Endothelial cell of umbilical vein (primary cell): ENCODE measurements around the gene ATP6V1B1. TPM values are rescaled to one million over a fixed set of nuclear protein-coding genes. Genes with fewer than 3 reads are reported as not detected.

Experiments
- BruUV-seq: library from RNA; stranded (reverse); fragments of 400-500 nt; replicated peaks from 2 replicates; lab custom pipeline; 2021; lab: Mats Ljungman, UMichigan
- CTCF ChIA-PET: fragments of 300-600, 350-600 bp; sonication (Branson Sonifier 250); formaldehyde crosslinking; loops from one replicate; lab custom pipeline; 2021; ENCODE audit warnings: antibody characterized with exemption, inconsistent platforms; lab: Charles Lee
- POLR2A ChIA-PET: fragments of 300-600, 350-600 bp; sonication (Branson Sonifier 250); formaldehyde crosslinking; loops from one replicate; lab custom pipeline; 2021; ENCODE audit warnings: antibody characterized with exemption, inconsistent platforms; lab: Charles Lee
- DNase-seq: peaks from one replicate; pipeline ENCODE4 v3.0.0-alpha.2; 2011; ENCODE audit warnings: low read depth, low spot score
- FAIRE-seq: peaks from 2 replicates; lab custom pipeline; 2011; peaks lifted over from hg19 to GRCh38; lab: Jason Lieb, UNC
- H2AFZ ChIP-seq: 2 replicates; pipeline ENCODE4 v1.6.0; 2012; ENCODE audit warnings: low read depth, low read length, control low read depth, inconsistent platforms
- H3K27ac ChIP-seq: 2 replicates; pipeline ENCODE4 v1.5.1; 2011; ENCODE audit warnings: low read depth, mild to moderate bottlenecking, control low read depth, low read length, moderate library complexity; ENCODE audit not compliant: insufficient read depth
- H3K27me3 ChIP-seq, 2 experiments: 2 replicates each; pipeline versions ENCODE4 v1.6.0 to v1.6.1; 2011; ENCODE audit warnings: low read length in 2 of 2, mixed read lengths in 1 of 2; ENCODE audit not compliant: control insufficient read depth in 2 of 2, insufficient read depth in 2 of 2
- H3K36me3 ChIP-seq, 2 experiments: 2 replicates in 1 of 2; 3 replicates in 1 of 2; pipeline ENCODE4 v1.5.1; 2011; ENCODE audit warnings: low read length in 2 of 2, mild to moderate bottlenecking in 1 of 2, moderate library complexity in 1 of 2; ENCODE audit not compliant: control insufficient read depth in 2 of 2, insufficient read depth in 2 of 2; ENCODE audit errors: extremely low read depth in 1 of 2
- H3K4me1 ChIP-seq: 3 replicates; pipeline ENCODE4 v1.5.1; 2011; ENCODE audit warnings: mild to moderate bottlenecking, low read length; ENCODE audit not compliant: control insufficient read depth, insufficient read depth; ENCODE audit errors: extremely low read depth
- H3K4me2 ChIP-seq: 2 replicates; pipeline ENCODE4 v1.6.1; 2011; ENCODE audit warnings: low read length, control low read depth, mixed read lengths; ENCODE audit not compliant: insufficient read depth
- H3K4me3 ChIP-seq, 3 experiments: fragments of 200-600 bp in 1 of 3; sonication (generic), shearing (Covaris generic) in 1 of 3; replicated peaks in 1 of 3; 2 replicates each; pipeline ENCODE4 v1.5.1; 2011 to 2016; ENCODE audit warnings: control low read depth in 3 of 3, low read length in 3 of 3, mild to moderate bottlenecking in 2 of 3, inconsistent platforms in 1 of 3, low read depth in 1 of 3, moderate library complexity in 1 of 3; ENCODE audit not compliant: insufficient read depth in 1 of 3
- H3K79me2 ChIP-seq: 2 replicates; pipeline ENCODE4 v1.6.0; 2012; ENCODE audit warnings: low read length, inconsistent platforms; ENCODE audit not compliant: control insufficient read depth, insufficient read depth
- H3K9ac ChIP-seq: replicated peaks from 2 replicates; pipeline ENCODE3; 2011; ENCODE audit warnings: low read length, control low read depth; ENCODE audit not compliant: insufficient read depth; ENCODE audit errors: extremely low read depth
- H3K9me1 ChIP-seq: replicated peaks from 3 replicates; pipeline ENCODE4 v1.6.0; 2011; ENCODE audit warnings: mild to moderate bottlenecking, low read length; ENCODE audit not compliant: control insufficient read depth, insufficient read depth; ENCODE audit errors: extremely low read depth
- H3K9me3 ChIP-seq: replicated peaks from 2 replicates; pipeline ENCODE4 v1.5.1; 2012; ENCODE audit warnings: low read length, inconsistent platforms; ENCODE audit not compliant: control insufficient read depth, insufficient read depth
- H4K20me1 ChIP-seq: replicated peaks from 2 replicates; pipeline ENCODE3; 2011; ENCODE audit warnings: mild to moderate bottlenecking, low read length; ENCODE audit not compliant: control insufficient read depth, insufficient read depth; ENCODE audit errors: extremely low read depth
- FOS ChIP-seq: IDR thresholded peaks from 2 replicates; pipeline ENCODE4 v1.6.1; 2011; ENCODE audit warnings: mild to moderate bottlenecking, low read length, moderate library complexity, borderline replicate concordance; ENCODE audit not compliant: insufficient read depth
- JUN ChIP-seq: IDR thresholded peaks from 2 replicates; pipeline ENCODE4 v1.6.1; 2011; ENCODE audit warnings: borderline replicate concordance, low read depth; ENCODE audit not compliant: insufficient read length, insufficient read depth
- MAX ChIP-seq: IDR thresholded peaks from 2 replicates; pipeline ENCODE4 v1.6.1; 2011; ENCODE audit not compliant: insufficient read depth, insufficient read length
- MYC ChIP-seq: IDR thresholded peaks from one replicate; pipeline ENCODE4 v1.6.1; 2011; ENCODE audit warnings: mild to moderate bottlenecking, low read depth, low read length
- POLR2A ChIP-seq: IDR thresholded peaks from 2 replicates; pipeline ENCODE4 v1.6.1; 2012; ENCODE audit warnings: low read depth, mild to moderate bottlenecking, control low read depth, low read length
- POLR2AphosphoS5 ChIP-seq: IDR thresholded peaks from 2 replicates; pipeline ENCODE4 v1.6.1; 2012; ENCODE audit warnings: low read depth, mild to moderate bottlenecking, control low read depth, low read length, moderate library complexity; ENCODE audit not compliant: insufficient read depth
- dilution Hi-C: fragments of 300-500 bp; cut with MboI; formaldehyde crosslinking; loops from one replicate; pipeline ENCODE4 v1.15.0; 2019; ENCODE audit warnings: low sequenced_read_pairs; ENCODE audit not compliant: extremely low pct_ligation_motif_present
- intact Hi-C: fragments of 100-400 bp; cut with micrococcal nuclease; formaldehyde crosslinking; loops from one replicate; pipeline ENCODE4 v1.10.0; 2022
- polyA plus RNA-seq, 4 experiments: library from polyadenylated mRNA; depleted of rRNA in 3 of 4; stranded (reverse) in 3 of 4; unstranded in 1 of 4; fragments of >200 nt; gene quantifications; 2 replicates each; pipeline versions ENCODE4 v1.2.1 to v1.2.3, GENCODE V29; 2011 to 2012; ENCODE audit warnings: missing spikeins in 1 of 4
- total RNA-seq: library from RNA; stranded (reverse); gene quantifications from 2 replicates; pipeline ENCODE4 v1.2.3, GENCODE V29; 2021

The ATP6V1B1 gene
- total and polyA plus RNA-seq, 2 donors (not counting 3 experiments of a cell fraction or from before 2014, with no cell fraction given), result 0.77 TPM; not detected in 1

- no peaks in the 10 kb centered on the region for H3K36me3 ChIP-seq
- H3K4me2 ChIP-seq, result no peak overlapping the region
- intact Hi-C loops, result no loop called here
- no peaks in the 10 kb centered on the region for H3K79me2 ChIP-seq
- TF ChIP-seq POLR2AphosphoS5 (no peak), POLR2A (no peak), FOS (no peak), MYC (no peak)
- FAIRE-seq (no peak), DNase-seq (no peak)
- H3K9me1 ChIP-seq, result no peaks in the 10 kb centered on the region
- H3K9me3 ChIP-seq, result no peaks in the 10 kb centered on the region
- no peaks in the 10 kb centered on the region for H4K20me1 ChIP-seq
- H2AFZ ChIP-seq, result no peak overlapping the region
- no TSS peak for BruUV-seq
- dilution Hi-C loops, result no loop called here
- H3K4me1 ChIP-seq, result no peaks in the 10 kb centered on the region
- H3K27ac ChIP-seq, result no peak overlapping the region
- H3K27me3 ChIP-seq, result peaks cover 0 to 11% of the 10 kb centered on the region in 2 experiments
- CTCF ChIA-PET, result interaction anchor here (1.2 to 4.8 kb wide), 5 partner anchors 9 to 67 kb away, joined by 3 to 29 read pairs (median 4); no protein-coding TSS in a partner anchor
- H3K4me3 ChIP-seq, result no peak overlapping the region
- H3K9ac ChIP-seq, result no peak overlapping the region
- POLR2A ChIA-PET, result no interaction called here
Measured at GRCh38 chr2:70937866-70938585, 2.3 kb downstream of the ATP6V1B1 start.

GRCh38 chr2:70938586-70938950, 2.9 kb downstream of the ATP6V1B1 start:
- H3K36me3 ChIP-seq, result no peaks in the 10 kb centered on the region
- TF ChIP-seq MAX (no peak), POLR2A (no peak), JUN (no peak)
- H3K27me3 ChIP-seq, result peaks cover 0 to 11% of the 10 kb centered on the region in 2 experiments
- H3K79me2 ChIP-seq, result no peaks in the 10 kb centered on the region
- no TSS peak for BruUV-seq
- no peaks in the 10 kb centered on the region for H3K9me3 ChIP-seq
- H3K4me2 ChIP-seq, result no peak overlapping the region
- H3K4me3 ChIP-seq, result no peak overlapping the region
- H3K27ac ChIP-seq, result no peak overlapping the region
- H3K9me1 ChIP-seq, result no peaks in the 10 kb centered on the region
- no peak overlapping the region for H2AFZ ChIP-seq
- DNase-seq (no peak), FAIRE-seq (no peak)
- POLR2A ChIA-PET, result no interaction called here
- dilution Hi-C loops, result no loop called here
- H4K20me1 ChIP-seq, result no peaks in the 10 kb centered on the region
- intact Hi-C loops, result no loop called here
- CTCF ChIA-PET, result interaction anchor here (1.2 to 4.8 kb wide), 4 partner anchors 9 to 67 kb away, joined by 3 to 29 read pairs (median 4); no protein-coding TSS in a partner anchor
- H3K9ac ChIP-seq, result no peak overlapping the region
- H3K4me1 ChIP-seq, result no peaks in the 10 kb centered on the region
